IPS-20b (cell line): ENCODE results near the gene ACSF2.
"Not testable (repeated sequence)": the region's sequence is repeated elsewhere in the genome, so short reads cannot be mapped to it uniquely, and the experiment has no call there.

Source experiments
- H3K27ac ChIP-seq: one replicate; pipeline ENCODE4 v1.5.1; 2013; ENCODE audit warnings: low read length
- H3K27me3 ChIP-seq: 2 replicates; pipeline ENCODE4 v1.6.1; 2013; ENCODE audit warnings: mild to moderate bottlenecking, low read length, inconsistent platforms; ENCODE audit not compliant: insufficient read depth
- H3K36me3 ChIP-seq: 2 replicates; pipeline ENCODE4 v1.6.1; 2013; ENCODE audit warnings: low read depth, mild to moderate bottlenecking, inconsistent platforms, low read length, moderate library complexity; ENCODE audit not compliant: insufficient read depth
- H3K4me1 ChIP-seq: 2 replicates; pipeline ENCODE4 v1.6.1; 2013; ENCODE audit warnings: mild to moderate bottlenecking, control low read depth, inconsistent platforms, low read length, moderate library complexity; ENCODE audit not compliant: insufficient read depth
- H3K4me3 ChIP-seq: 2 replicates; pipeline ENCODE4 v1.5.1; 2013; ENCODE audit warnings: mild to moderate bottlenecking, low read length, inconsistent platforms
- H3K9ac ChIP-seq: 2 replicates; pipeline ENCODE4 v1.6.1; 2013; ENCODE audit warnings: low read depth, mild to moderate bottlenecking, inconsistent platforms, low read length, moderate library complexity
- H3K9me3 ChIP-seq: 2 replicates; pipeline ENCODE4 v1.6.1; 2013; ENCODE audit warnings: mild to moderate bottlenecking, low read depth, low read length, inconsistent platforms; ENCODE audit not compliant: insufficient read depth

ACSF2 gene

DNA sequence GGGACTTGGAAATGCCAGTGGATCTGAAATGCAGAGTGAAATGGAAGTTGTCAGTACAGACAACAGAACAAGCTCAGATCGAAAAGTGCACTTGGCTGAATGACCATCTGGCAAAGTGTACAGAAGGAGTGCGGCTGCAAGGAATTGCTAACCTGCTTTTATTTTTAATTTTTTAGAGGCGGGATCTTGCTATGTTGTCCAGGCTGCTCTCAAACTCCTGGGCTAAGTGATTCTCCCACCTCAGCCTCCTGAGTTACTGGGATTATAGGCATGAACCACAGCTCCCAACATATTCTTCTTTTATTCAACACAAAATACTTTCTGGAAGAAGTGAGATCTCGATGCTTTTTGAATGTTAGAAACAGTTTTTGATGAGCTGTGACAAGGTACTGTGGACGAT, 32.3 kb upstream of the ACSF2 start:
- no peak overlapping the region for H3K27ac ChIP-seq
- no peak overlapping the region for H3K9ac ChIP-seq
- no peaks in the 10 kb centered on the region for H3K27me3 ChIP-seq
- no peaks in the 10 kb centered on the region for H3K9me3 ChIP-seq
- H3K36me3 ChIP-seq, result peaks cover 67% of the 10 kb centered on the region
- H3K4me1 ChIP-seq, result no peaks in the 10 kb centered on the region
- no peak overlapping the region for H3K4me3 ChIP-seq

DNA sequence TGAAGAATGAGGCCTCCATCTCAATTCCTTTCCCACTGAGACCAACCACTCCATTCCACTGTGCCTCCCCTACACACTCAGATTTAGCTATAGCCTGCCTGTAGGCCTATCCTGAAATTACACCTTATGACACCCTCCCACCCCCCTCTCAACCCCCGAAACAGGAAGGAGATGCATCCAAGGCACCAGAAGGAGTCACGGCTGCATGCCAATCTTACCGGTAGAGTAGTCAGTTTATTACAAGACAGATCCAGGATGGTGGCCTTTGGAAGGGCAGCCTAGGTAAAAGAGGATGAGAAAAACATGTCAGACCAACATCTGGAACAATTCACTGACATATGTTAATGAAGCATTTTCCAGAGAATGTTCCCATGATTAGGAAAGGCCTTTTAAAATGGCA, 31.3 kb upstream of the ACSF2 start:
- Histone ChIP-seq H3K4me1 (no peaks in the 10 kb centered on the region), H3K36me3 (peaks cover 57% of the 10 kb centered on the region), H3K4me3 (no peak overlapping the region), H3K27ac (no peak overlapping the region), H3K27me3 (no peaks in the 10 kb centered on the region), H3K9ac (no peak overlapping the region), H3K9me3 (no peaks in the 10 kb centered on the region)

DNA sequence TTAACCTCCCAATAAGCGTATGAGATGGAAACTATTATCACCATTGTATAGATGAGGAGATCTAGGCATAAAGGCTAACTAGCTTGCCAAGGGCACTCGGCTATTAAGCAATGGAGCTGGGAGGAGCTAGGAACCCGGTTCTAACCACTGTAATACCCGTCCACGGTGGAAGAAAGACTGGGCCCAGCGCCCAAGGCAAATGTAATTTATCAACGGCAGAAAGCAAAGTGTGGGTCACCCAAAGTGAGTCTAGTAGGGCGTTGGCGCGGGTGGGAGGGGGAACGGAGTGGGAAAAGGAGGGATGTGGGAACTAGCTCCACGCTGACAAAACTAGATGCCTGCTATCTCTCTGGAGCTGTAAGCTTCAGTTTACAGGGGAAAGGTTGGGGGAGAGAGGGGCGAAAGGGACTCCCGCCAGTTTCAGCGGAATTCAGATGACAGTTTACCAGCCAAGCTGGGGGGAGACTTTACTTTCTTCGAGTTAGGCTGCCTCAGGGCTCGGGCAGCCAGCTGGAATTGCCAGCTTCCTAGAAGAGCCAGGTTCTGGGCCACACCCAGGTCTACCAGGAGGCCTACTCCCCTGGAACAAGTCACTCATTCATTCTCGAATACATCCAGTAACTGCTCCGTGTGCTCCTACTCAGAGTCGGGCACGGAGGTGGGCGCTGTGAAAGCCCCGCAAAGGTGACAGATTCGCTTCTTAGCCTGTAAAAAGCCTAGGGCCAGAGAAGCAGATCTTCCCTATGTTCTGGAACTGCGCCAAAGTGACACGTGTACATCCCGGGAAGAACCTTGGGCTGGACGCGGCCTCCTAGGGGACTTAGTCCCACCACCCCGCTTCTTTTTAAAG, 29.5 kb upstream of the ACSF2 start:
- H3K36me3 ChIP-seq, result peaks cover 39% of the 10 kb centered on the region
- no peaks in the 10 kb centered on the region for H3K27me3 ChIP-seq
- H3K9me3 ChIP-seq, result no peaks in the 10 kb centered on the region
- H3K4me1 ChIP-seq, result no peaks in the 10 kb centered on the region
- peak overlapping the region; percentile 91 for H3K9ac ChIP-seq
- peak overlapping the region; percentile 91 for H3K4me3 ChIP-seq
- H3K27ac ChIP-seq, result no peak overlapping the region

DNA sequence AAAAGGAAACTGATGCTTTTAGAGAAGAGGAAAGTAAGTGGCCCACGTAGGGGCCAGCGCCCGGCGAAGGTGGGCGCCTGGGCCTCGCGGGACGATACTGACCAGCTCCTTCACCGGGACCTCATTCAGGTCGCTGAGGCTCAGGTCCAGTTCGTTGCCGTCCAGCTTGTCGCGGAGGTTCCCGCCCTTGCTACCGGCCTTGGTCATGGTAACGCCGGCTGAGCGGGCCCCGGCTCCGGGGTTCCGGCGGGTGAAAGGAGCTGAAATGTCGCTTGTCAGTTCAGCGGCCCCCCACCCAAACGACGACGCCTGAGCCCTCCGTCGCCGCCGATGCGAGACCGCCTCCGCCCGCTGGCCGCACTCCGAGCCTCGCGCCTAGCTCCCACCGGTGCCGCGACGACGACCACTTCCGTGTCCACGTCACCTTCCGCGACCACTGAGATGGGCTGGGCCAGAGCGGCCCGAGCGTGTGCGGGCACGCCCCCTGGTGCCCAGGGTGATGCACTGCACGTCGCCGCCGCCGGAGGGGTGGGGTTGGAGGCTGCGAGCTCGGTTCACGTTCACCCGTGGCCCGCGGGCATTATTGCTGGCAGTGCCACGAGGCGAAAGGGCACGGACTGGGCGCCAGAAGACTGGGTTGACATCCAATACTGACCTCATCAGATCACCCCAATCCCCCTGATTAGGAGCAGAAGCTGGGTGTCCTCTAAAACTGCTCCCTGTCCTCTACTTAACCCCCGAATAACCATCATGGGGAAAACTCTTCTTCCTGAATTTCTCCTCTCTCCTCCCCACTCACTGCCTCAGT, 28.7 kb upstream of the ACSF2 start, which contains the start of gene LRRC59:
Gene LRRC59, minus strand, starts transcription at position 413 of the 808 bp plus-strand sequence. Its CDS starts 206 bp downstream, at position 207.
- Histone ChIP-seq H3K9me3 (no peaks in the 10 kb centered on the region), H3K4me1 (no peaks in the 10 kb centered on the region), H3K27ac (no peak within 1 kb of the TSS), H3K36me3 (peaks cover 31% of the 10 kb centered on the region), H3K4me3 (peak within 1 kb of the TSS; percentile 91), H3K9ac (peak within 1 kb of the TSS; percentile 91), H3K27me3 (no peaks in the 10 kb centered on the region)

DNA sequence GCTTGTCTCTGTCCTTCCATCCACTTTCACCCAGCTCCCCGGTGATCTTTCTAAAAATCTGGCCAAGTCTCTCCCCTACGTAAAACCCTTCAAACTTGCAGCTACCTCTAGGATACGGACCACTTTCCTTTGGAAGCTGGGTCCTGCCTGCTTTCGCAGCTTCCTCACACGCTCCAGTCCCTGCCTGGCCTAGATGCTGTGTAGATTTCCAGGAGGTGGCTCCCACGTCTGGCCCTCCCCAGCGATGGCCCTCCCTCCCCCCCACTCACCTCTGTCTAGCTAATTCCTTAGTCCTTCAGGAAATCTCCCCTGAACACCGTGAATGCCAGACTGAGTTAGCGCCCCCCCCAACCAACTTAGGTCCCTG, 28.1 kb upstream of the ACSF2 start:
- Histone ChIP-seq H3K9ac (no peak overlapping the region), H3K4me3 (peak overlapping the region; percentile 91; the same call in 1 of the 2 replicates)

DNA sequence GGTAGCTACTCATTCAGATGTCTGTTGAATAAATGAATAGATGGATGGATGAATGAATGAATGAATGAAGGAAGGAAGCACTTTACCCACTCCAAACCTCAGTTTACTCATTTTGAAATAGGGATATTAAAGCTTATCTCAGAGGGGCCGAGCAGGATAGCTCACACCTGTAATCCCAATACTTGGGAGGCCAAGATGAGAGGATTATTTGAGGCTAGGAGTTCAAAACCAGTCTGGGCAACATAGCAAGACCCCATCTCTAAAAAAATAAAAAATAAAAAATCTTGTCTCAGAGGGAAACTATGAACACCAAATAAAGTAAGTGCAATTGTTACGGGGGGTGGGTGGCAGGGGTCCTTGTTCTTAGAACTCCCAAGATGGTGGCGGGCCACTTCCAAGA, 27.3 kb upstream of the ACSF2 start:
- H3K4me3 ChIP-seq, H3K9me3 ChIP-seq, H3K4me1 ChIP-seq, H3K27me3 ChIP-seq, H3K27ac ChIP-seq, H3K9ac ChIP-seq: not testable (repeated sequence)
- peaks cover 18% of the 10 kb centered on the region for H3K36me3 ChIP-seq

More for the DNA sequence above, 28.1 kb upstream of the ACSF2 start:
- Histone ChIP-seq H3K9me3 (no peaks in the 10 kb centered on the region), H3K4me1 (no peaks in the 10 kb centered on the region), H3K27ac (no peak overlapping the region), H3K36me3 (peaks cover 25% of the 10 kb centered on the region), H3K27me3 (no peaks in the 10 kb centered on the region)

DNA sequence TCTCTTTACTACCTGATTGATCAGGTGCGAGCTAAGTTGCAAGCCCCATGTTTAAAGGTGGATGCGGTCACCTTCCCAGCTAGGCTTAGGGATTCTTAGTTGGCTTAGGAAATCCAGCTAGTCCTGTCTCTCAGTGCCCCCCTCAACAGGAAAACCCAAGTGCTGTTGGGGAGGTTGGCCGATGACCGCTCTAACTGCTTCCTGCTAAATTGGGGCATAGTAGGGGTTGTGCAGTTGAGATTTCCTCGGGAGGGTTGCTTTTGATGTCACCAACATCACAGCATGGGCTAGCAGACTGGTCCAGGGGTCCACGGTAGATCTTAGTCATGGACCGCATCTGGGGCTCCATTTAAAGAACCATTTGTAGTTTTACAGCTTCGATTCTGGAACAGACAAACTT, 26.4 kb upstream of the ACSF2 start:
- not testable (repeated sequence) for H3K27ac ChIP-seq, H3K9me3 ChIP-seq, H3K27me3 ChIP-seq, H3K4me3 ChIP-seq, H3K36me3 ChIP-seq, H3K4me1 ChIP-seq, H3K9ac ChIP-seq

DNA sequence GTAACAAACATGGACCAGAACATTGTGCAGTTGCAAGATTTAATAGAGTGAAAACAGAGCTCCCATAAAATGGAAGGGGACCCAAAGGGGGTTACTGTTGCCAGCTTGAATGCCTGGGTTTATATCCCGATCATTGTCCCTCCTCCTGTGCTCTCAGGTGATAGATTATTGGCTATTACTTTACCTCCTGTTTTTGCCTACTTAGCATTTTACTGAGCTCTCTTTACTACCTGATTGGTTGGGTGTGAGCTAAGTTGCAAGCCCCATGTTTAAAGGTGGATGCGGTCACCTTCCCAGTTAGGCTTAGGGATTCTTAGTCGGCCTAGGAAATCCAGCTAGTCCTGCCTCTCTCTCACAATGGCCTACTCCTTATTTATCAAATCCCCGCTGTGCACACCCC, 20.7 kb upstream of the ACSF2 start:
- H3K36me3 ChIP-seq, H3K4me1 ChIP-seq, H3K27ac ChIP-seq, H3K27me3 ChIP-seq, H3K4me3 ChIP-seq, H3K9ac ChIP-seq, H3K9me3 ChIP-seq: not testable (repeated sequence)

DNA sequence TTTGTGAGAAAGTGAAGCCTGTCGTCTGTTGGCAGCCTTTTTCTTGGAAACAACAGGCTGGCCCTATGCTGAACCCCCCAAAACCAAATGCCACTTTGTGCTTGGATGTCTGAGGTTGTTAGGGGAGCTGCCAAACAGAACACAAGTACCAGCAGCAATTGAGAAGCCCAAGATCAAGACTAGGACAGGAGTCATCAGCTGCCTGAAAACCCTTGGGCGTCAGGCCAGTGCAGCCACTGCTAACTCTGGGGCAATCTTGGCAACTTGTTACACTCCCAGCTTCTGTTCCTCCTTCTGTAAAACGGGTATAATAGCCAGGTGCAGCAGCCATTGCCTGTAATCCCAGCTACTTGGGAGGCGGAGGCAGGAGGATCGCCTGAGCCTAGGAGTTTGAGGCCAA, 19.4 kb upstream of the ACSF2 start:
- H3K9me3 ChIP-seq, result no peaks in the 10 kb centered on the region
- no peaks in the 10 kb centered on the region for H3K4me1 ChIP-seq

DNA sequence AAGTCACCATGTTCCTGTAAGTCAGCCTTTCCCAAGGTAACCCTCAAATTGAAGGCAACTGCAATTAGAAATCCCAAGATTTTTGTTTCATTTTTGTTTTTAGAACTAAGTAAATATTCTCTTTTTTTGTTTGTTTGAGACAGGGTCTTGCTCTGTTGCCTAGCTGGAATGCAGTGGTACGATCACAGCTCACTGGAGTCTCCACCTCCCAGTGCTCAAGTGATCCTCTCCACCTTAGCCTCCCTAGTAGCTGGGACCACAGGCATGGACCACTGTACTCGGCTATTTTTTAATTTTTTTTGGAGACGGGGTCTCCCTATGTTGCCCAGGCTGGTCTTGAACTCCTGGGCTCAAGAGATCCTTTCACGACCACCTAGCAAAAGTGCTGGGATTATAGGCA, 18.1 kb upstream of the ACSF2 start:
- Histone ChIP-seq H3K36me3 (no peaks in the 10 kb centered on the region), H3K4me3 (no peak overlapping the region), H3K9ac (no peak overlapping the region), H3K4me1 (no peaks in the 10 kb centered on the region), H3K27me3 (no peaks in the 10 kb centered on the region; the same call in 1 of the 2 replicates), H3K27ac (no peak overlapping the region), H3K9me3 (no peaks in the 10 kb centered on the region; the same call in 1 of the 2 replicates)

More for the DNA sequence above, 19.4 kb upstream of the ACSF2 start:
- Histone ChIP-seq H3K4me3 (no peak overlapping the region), H3K36me3 (no peaks in the 10 kb centered on the region), H3K27ac (no peak overlapping the region), H3K9ac (no peak overlapping the region), H3K27me3 (no peaks in the 10 kb centered on the region)

DNA sequence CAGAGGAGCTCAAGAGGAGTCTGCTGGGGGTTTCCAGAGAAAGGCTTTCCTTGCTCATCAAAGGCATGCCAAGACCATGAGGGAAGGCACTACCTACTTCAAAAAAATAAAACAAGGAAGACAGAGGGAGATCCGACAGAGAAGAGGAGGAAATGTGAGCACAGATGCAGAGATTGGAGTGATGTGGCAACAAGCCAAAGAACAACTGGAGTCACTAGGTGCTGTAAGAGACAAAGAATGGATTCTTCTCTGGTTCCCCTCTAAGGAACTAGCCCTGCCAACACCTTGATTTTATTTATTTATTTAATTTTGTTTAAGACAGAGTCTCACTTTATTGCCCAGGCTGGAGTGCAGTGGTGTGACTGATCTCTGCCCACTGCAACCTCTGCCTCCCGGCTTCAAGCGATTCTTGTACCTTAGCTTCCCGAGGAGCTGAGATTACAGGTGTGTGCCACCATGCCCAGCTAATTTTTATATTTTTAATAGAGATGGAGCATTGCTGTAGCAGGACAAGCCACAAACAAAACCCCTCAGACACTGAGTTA, 13.8 kb upstream of the ACSF2 start:
- Histone ChIP-seq H3K36me3 (no peaks in the 10 kb centered on the region), H3K4me3 (no peak overlapping the region), H3K4me1 (no peaks in the 10 kb centered on the region), H3K9me3 (no peaks in the 10 kb centered on the region; the same call in 1 of the 2 replicates), H3K27me3 (no peaks in the 10 kb centered on the region; the same call in none of the 2 replicates), H3K9ac (no peak overlapping the region), H3K27ac (no peak overlapping the region)
